Dendritic cell treated with granulocyte-macrophage colony-stimulating factor and Interleukin-4, amounts not matched to agents 40 ng/mL and 50 ng/mL, for 4 days (primary cell): ENCODE data around the gene ZNF791.
A peak's percentile ranks its signal among the peaks of the same experiment; 100 is the strongest.
"Not testable (repeated sequence)": the region's sequence is repeated elsewhere in the genome, so short reads cannot be mapped to it uniquely, and the experiment has no call there.

ENCODE experiments used
- H3K27ac Mint-ChIP-seq: one replicate; pipeline ENCODE4 v1.8.0; 2022; ENCODE audit warnings: mild to moderate bottlenecking, mixed read lengths
- H3K27me3 Mint-ChIP-seq: one replicate; pipeline ENCODE4 v1.8.0; 2022; ENCODE audit warnings: mild to moderate bottlenecking, mixed read lengths
- H3K36me3 Mint-ChIP-seq: one replicate; pipeline ENCODE4 v1.8.0; 2022; ENCODE audit warnings: low read depth, mixed read lengths
- H3K4me1 Mint-ChIP-seq: one replicate; pipeline ENCODE4 v1.8.0; 2022; ENCODE audit warnings: low read depth, mixed read lengths
- H3K4me3 Mint-ChIP-seq: one replicate; pipeline ENCODE4 v1.8.0; 2022; ENCODE audit warnings: mild to moderate bottlenecking, moderate library complexity, mixed read lengths
- H3K9me3 Mint-ChIP-seq: one replicate; pipeline ENCODE4 v1.8.0; 2022; ENCODE audit warnings: mixed read lengths
- intact Hi-C: fragments of 100-400 bp; cut with micrococcal nuclease; formaldehyde crosslinking; loops from one replicate; pipeline ENCODE4 v1.15.0; 2022

Gene ZNF791

GRCh38 chr19:12610540-12611360 lies at the start of gene ZNF791, which contains the start of gene ZNF490:
ZNF791 (plus strand) TSS chr19:12610920; CDS start chr19:12611080, 160 bp downstream.
ZNF490 (minus strand) TSS chr19:12610813; CDS start chr19:12610680, 133 bp downstream.
- intact Hi-C loops = loop anchor here (5.0 kb wide), 2 partner anchors 48 to 57 kb away; partner anchors contain the start of genes MAN2B1 and WDR83
- Mint-ChIP-seq H3K4me3 (peak within 1 kb of the TSS; percentile 98), H3K36me3 (peaks cover 57% of the 10 kb centered on the region), H3K4me1 (peaks cover 39% of the 10 kb centered on the region), H3K27ac (peak within 1 kb of the TSS; percentile 97), H3K27me3 (no peaks in the 10 kb centered on the region), H3K9me3 (no peaks in the 10 kb centered on the region)

DNA sequence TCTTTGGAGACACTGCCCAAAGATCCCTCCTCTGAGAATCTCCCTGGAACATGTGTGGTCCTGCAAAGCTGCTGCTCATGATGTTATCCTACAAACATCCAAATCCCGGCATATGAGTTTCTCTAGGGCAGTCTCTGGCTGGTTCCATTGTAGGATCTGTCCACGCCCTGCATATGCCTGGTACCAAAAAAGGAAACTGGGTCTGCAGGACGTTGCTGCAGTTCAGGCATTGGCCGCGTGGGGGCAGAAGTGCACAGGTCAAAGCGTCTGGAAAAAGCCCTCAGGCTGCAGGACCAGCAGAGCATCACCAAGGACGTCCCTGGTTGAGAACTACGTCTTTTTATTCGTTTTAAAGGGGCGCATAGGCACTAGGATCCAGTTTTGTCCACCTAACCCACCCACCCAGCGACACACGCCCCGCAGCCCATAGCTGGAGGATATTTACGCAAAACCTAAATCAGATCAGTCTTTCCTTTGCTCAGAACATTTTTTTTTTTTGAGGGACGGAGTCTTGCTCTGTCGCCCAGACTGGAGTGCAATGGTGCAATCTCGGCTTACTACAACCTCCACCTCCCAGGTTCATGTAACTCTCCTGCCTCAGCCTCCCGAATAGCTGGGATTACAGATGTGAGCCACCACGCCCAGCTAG lies 46.6 kb upstream of the ZNF791 start:
- Mint-ChIP-seq H3K4me1 (no peaks in the 10 kb centered on the region), H3K9me3 (no peaks in the 10 kb centered on the region), H3K27me3 (peaks cover 3% of the 10 kb centered on the region), H3K27ac (no peak overlapping the region), H3K4me3 (no peak overlapping the region), H3K36me3 (no peaks in the 10 kb centered on the region)
- intact Hi-C loops = loop anchor here (1.0 to 5.0 kb wide), 2 partner anchors 48 to 108 kb away; partner anchors contain the start of genes ZNF490 and ZNF791

DNA sequence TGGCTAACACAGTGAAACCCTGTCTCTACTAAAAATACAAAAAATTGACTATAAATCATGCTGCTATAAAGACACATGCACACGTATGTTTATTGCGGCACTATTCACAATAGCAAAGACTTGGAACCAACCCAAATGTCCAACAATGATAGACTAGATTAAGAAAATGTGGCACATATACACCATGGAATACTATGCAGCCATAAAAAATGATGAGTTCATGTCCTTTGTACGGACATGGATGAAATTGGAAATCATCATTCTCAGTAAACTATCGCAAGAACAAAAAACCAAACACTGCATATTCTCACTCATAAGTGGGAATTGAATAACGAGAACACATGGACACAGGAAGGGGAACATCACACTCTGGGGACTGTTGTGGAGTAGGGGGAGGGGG lies 44.3 kb upstream of the ZNF791 start:
- H3K36me3 Mint-ChIP-seq, H3K4me1 Mint-ChIP-seq, H3K27me3 Mint-ChIP-seq, intact Hi-C loops, H3K27ac Mint-ChIP-seq, H3K4me3 Mint-ChIP-seq, H3K9me3 Mint-ChIP-seq: not testable (repeated sequence)

DNA sequence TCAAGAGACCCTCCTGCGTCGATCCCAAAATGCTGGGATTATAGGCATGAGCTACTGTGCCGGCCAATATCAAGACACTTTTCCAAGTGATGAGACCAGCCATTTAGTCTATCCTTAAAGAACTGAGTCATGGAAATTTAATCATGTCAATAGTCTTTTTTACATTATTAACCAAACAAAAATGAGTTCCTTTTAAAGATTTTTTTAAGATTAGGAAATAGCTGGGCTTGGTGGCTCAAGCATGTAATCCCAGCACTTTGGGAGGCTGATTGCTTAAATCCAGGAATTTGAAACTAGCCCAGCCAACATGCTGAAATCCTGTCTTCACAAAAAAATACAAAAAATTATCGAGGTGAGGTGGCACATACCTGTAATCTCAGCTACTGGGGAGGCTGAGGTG lies 42.8 kb upstream of the ZNF791 start:
- Mint-ChIP-seq H3K9me3 (no peaks in the 10 kb centered on the region), H3K4me1 (no peaks in the 10 kb centered on the region), H3K27ac (no peak overlapping the region), H3K36me3 (no peaks in the 10 kb centered on the region), H3K27me3 (peaks cover under 1% of the 10 kb centered on the region), H3K4me3 (no peak overlapping the region)
- intact Hi-C loops = no loop called here

DNA sequence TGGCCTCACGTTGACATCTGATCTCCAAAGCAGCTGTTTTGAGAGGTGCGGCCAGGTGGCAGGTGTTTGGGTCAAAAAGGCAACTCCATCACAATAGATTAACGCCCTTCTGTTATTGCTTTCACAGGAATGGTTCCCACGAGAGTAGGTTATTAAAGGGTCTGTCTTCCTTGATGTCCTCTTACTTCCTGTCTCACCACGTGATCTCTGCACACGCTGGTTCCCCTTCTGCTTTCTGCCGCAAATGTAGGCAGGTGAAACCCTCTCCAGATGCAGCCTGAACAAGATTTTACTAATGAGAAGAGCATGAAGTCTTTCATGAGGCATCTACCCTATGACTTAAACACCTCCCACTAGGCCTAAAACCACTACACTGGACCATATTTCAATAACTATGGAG lies 36.7 kb upstream of the ZNF791 start:
- Mint-ChIP-seq H3K27me3 (no peaks in the 10 kb centered on the region), H3K4me3 (no peak overlapping the region), H3K27ac (no peak overlapping the region), H3K36me3 (peaks cover 25% of the 10 kb centered on the region), H3K9me3 (peaks cover 27% of the 10 kb centered on the region), H3K4me1 (peaks cover 8% of the 10 kb centered on the region)
- intact Hi-C loops = no loop called here

- intact Hi-C loops = no loop called here
- no peak overlapping the region for H3K4me3 Mint-ChIP-seq
- peaks cover 68% of the 10 kb centered on the region for H3K36me3 Mint-ChIP-seq
Measured at GRCh38 chr19:12578641-12579040, 32.1 kb upstream of the ZNF791 start.

GRCh38 chr19:12580180-12580694 lies 30.5 kb upstream of the ZNF791 start:
- H3K27ac Mint-ChIP-seq = no peak overlapping the region
- no peaks in the 10 kb centered on the region for H3K4me1 Mint-ChIP-seq
- peaks cover 77% of the 10 kb centered on the region for H3K36me3 Mint-ChIP-seq
- intact Hi-C loops = no loop called here
- no peaks in the 10 kb centered on the region for H3K27me3 Mint-ChIP-seq
- H3K4me3 Mint-ChIP-seq = no peak overlapping the region
- H3K9me3 Mint-ChIP-seq = peaks cover 68% of the 10 kb centered on the region

More at GRCh38 chr19:12578641-12579040, 32.1 kb upstream of the ZNF791 start:
- peaks cover 65% of the 10 kb centered on the region for H3K9me3 Mint-ChIP-seq
- H3K27me3 Mint-ChIP-seq = no peaks in the 10 kb centered on the region
- H3K27ac Mint-ChIP-seq = no peak overlapping the region
- peaks cover 8% of the 10 kb centered on the region for H3K4me1 Mint-ChIP-seq

DNA sequence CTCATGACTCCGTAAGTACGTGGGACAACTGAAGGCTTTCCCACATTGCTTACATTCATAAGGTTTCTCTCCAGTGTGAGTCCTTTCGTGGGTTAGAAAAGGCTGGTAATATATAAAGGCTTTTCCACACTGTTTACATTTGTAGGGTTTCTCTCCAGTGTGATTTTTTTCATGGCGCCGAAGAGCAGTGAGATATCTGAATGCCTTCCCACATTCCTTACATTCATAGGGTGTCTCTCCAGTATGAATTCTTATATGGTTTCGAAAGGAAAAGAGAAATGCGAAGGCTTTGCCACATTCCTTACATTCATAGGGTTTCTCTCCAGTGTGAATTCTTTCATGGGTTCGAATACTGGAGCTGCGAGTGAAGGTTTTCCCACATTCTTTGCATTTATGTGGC lies 29.6 kb upstream of the ZNF791 start:
- Mint-ChIP-seq H3K4me3 (no peak overlapping the region), H3K27me3 (no peaks in the 10 kb centered on the region), H3K4me1 (no peaks in the 10 kb centered on the region), H3K36me3 (peaks cover 77% of the 10 kb centered on the region), H3K9me3 (peaks cover 68% of the 10 kb centered on the region), H3K27ac (no peak overlapping the region)
- intact Hi-C loops = no loop called here

- no peaks in the 10 kb centered on the region for H3K27me3 Mint-ChIP-seq
- no peak overlapping the region for H3K4me3 Mint-ChIP-seq
- no peaks in the 10 kb centered on the region for H3K9me3 Mint-ChIP-seq
- peaks cover 78% of the 10 kb centered on the region for H3K36me3 Mint-ChIP-seq
- intact Hi-C loops = no loop called here
- no peaks in the 10 kb centered on the region for H3K4me1 Mint-ChIP-seq
- H3K27ac Mint-ChIP-seq = no peak overlapping the region
Measured at GRCh38 chr19:12596485-12596884, 14.2 kb upstream of the ZNF791 start.

DNA sequence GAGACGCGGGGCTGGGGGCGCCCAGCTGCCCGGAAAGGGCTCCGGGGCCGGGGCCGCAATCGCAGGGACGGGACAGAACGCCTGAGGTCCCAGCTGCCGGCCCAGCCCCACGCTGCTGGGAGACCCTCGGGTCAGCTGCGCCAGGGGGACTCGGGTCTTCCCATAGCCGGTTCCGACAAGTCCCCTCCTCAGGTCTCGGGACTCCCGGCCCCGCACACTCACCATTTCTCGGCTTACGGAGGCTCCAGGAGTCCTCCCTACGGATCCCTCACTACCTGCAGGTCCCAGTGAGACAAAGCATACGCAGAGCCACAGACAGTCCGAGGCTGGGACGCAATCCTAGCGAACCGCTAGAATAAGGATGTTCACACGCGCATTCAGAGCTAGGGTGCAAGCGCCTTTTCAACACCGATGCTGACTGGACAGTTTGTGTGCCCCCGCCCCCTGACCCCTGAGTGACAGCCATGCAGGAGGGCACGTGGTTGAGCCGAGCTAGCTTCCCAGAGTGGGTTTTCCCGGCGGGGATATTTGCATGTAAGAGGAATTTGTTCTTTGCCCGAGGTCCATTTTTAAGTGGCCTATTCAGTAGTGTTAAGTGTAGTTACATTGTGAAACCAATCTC lies 13.7 kb upstream of the ZNF791 start:
- Mint-ChIP-seq H3K4me1 (no peaks in the 10 kb centered on the region), H3K27ac (no peak overlapping the region), H3K36me3 (peaks cover 78% of the 10 kb centered on the region), H3K4me3 (no peak overlapping the region), H3K27me3 (no peaks in the 10 kb centered on the region), H3K9me3 (no peaks in the 10 kb centered on the region)
- intact Hi-C loops = no loop called here

GRCh38 chr19:12597594-12597993 lies 13.1 kb upstream of the ZNF791 start:
- no peak overlapping the region for H3K27ac Mint-ChIP-seq
- no peaks in the 10 kb centered on the region for H3K4me1 Mint-ChIP-seq
- H3K27me3 Mint-ChIP-seq = no peaks in the 10 kb centered on the region
- H3K36me3 Mint-ChIP-seq = peaks cover 80% of the 10 kb centered on the region
- no peaks in the 10 kb centered on the region for H3K9me3 Mint-ChIP-seq
- no peak overlapping the region for H3K4me3 Mint-ChIP-seq
- intact Hi-C loops = no loop called here

- Mint-ChIP-seq H3K27me3 (no peaks in the 10 kb centered on the region), H3K27ac (no peak overlapping the region), H3K4me3 (no peak overlapping the region), H3K36me3 (peaks cover 76% of the 10 kb centered on the region), H3K9me3 (no peaks in the 10 kb centered on the region), H3K4me1 (peaks cover 10% of the 10 kb centered on the region)
- intact Hi-C loops = no loop called here
Measured at GRCh38 chr19:12603714-12604113, 7.0 kb upstream of the ZNF791 start.

- Mint-ChIP-seq H3K9me3 (no peaks in the 10 kb centered on the region), H3K27me3 (no peaks in the 10 kb centered on the region), H3K36me3 (peaks cover 61% of the 10 kb centered on the region), H3K27ac (no peak overlapping the region), H3K4me1 (peaks cover 21% of the 10 kb centered on the region), H3K4me3 (no peak overlapping the region)
- intact Hi-C loops = no loop called here
Measured at GRCh38 chr19:12606796-12607195, 3.9 kb upstream of the ZNF791 start.

GRCh38 chr19:12607631-12608030 lies 3.1 kb upstream of the ZNF791 start:
- intact Hi-C loops = no loop called here
- no peak overlapping the region for H3K4me3 Mint-ChIP-seq
- peaks cover 55% of the 10 kb centered on the region for H3K36me3 Mint-ChIP-seq
- H3K9me3 Mint-ChIP-seq = no peaks in the 10 kb centered on the region
- no peaks in the 10 kb centered on the region for H3K27me3 Mint-ChIP-seq
- no peak overlapping the region for H3K27ac Mint-ChIP-seq
- peaks cover 22% of the 10 kb centered on the region for H3K4me1 Mint-ChIP-seq
